K562 (cell line): ENCODE measurements around the gene MLX. TPM values are rescaled to one million over a fixed set of nuclear protein-coding genes. Genes with fewer than 3 reads are reported as not detected.

ENCODE experiments used
- AFF4 ChIP-seq: sonication (generic); formaldehyde crosslinking; IDR thresholded peaks from 2 replicates; pipeline ENCODE4 v1.8.0; 2023; ENCODE audit warnings: mild to moderate bottlenecking, missing genetic modification reagents
- C11orf30 ChIP-seq: fragments of 450-650 bp; IDR thresholded peaks from 2 replicates; pipeline ENCODE4 v1.6.1; 2016; ENCODE audit warnings: low read depth, mild to moderate bottlenecking
- DMBX1 ChIP-seq: fragments of 250-450 bp; sonication (Bioruptor Pico); IDR thresholded peaks from 2 replicates; pipeline ENCODE4 v1.8.0; 2022; ENCODE audit warnings: inconsistent platforms, mild to moderate bottlenecking, moderate library complexity, borderline replicate concordance
- KAT2B ChIP-seq: IDR thresholded peaks from one replicate; pipeline ENCODE4 v1.6.1; 2012; ENCODE audit warnings: low read depth, mild to moderate bottlenecking, control low read depth, inconsistent platforms, low read length, moderate library complexity
- MCM7 ChIP-seq, 2 experiments: fragments of 450-650 bp; IDR thresholded peaks; 2 replicates each; pipeline ENCODE4 v1.6.1; 2016 to 2018
- SMARCA5 ChIP-seq: fragments of 450-650 bp; IDR thresholded peaks from 2 replicates; pipeline ENCODE4 v1.6.1; 2016
- SRSF3 ChIP-seq: fragments of 200-400 bp; formaldehyde crosslinking; IDR thresholded peaks from 2 replicates; pipeline ENCODE4 v1.6.1; 2016; ENCODE audit warnings: mild to moderate bottlenecking, low read length, moderate library complexity; ENCODE audit not compliant: insufficient read depth
- TFE3 ChIP-seq: fragments of 450-650 bp; formaldehyde crosslinking; IDR thresholded peaks from 2 replicates; pipeline ENCODE4 v1.4.0; 2020; ENCODE audit warnings: mild to moderate bottlenecking, mixed read lengths
- ZBTB40 ChIP-seq, 2 experiments: fragments of 450-650 bp in 1 of 2; sonication (generic) in 1 of 2; formaldehyde crosslinking in 1 of 2; IDR thresholded peaks; 2 replicates each; pipeline versions ENCODE4 v1.7.1 to v1.9.0; 2016 to 2022; ENCODE audit warnings: inconsistent platforms in 1 of 2, mild to moderate bottlenecking in 1 of 2, missing genetic modification reagents in 1 of 2
- ZBTB5 ChIP-seq: fragments of 450-650 bp; IDR thresholded peaks from 2 replicates; pipeline ENCODE4 v1.6.1; 2017; ENCODE audit warnings: antibody characterized with exemption
- polyA plus RNA-seq, 8 experiments: library from polyadenylated mRNA; depleted of rRNA in 4 of 8; stranded (reverse) in 5 of 8; unstranded in 3 of 8; fragments of >200 nt; fragmentation: Nextera tagmentation in 2 of 8; fragmentation: Illumina TruSeq in 1 of 8; extraction: Ambion mirVana in 2 of 8; extraction: Trizol in 1 of 8; gene quantifications; 2 replicates each; pipeline versions ENCODE4 v1.2.1 to v1.2.3, GENCODE V29; 2011 to 2014; ENCODE audit warnings: inconsistent platforms in 1 of 8, missing spikeins in 1 of 8
- total RNA-seq, 7 experiments: library from RNA; depleted of rRNA in 6 of 7; stranded (reverse); fragments of >200 nt in 6 of 7; fragmentation: Illumina TruSeq in 2 of 7; extraction: Trizol in 2 of 7; gene quantifications; 2 replicates each; pipeline versions ENCODE4 v1.2.1 to v1.2.3, GENCODE V29; 2011 to 2021; ENCODE audit warnings: low replicate concordance in 1 of 7

MLX gene
- total and polyA plus RNA-seq, 9 of the 15 experiments (the other 6 are each of a cell fraction or from before 2014, with no cell fraction given) = 42.9 to 100 (median 58.9) TPM

GRCh38 chr17:42518046-42518754 is 48.7 kb upstream of the MLX start (continued):
- TF ChIP-seq AFF4 (CRISPR knock-in tag) (no peak), TFE3 (no peak), SRSF3 (no peak), SMARCA5 (no peak), ZBTB40 (IDR thresholded peaks at IDR 0.05) (no peak), ZBTB40 (CRISPR knock-in tag; IDR thresholded peaks at IDR 0.05) (no peak), DMBX1 (CRISPR knock-in tag) (no peak), MCM7 (IDR thresholded peaks at IDR 0.05) (no peak), ZBTB5 (no peak), KAT2B (no peak), C11orf30 (no peak)
